Endothelial cell (in vitro differentiated cells): ENCODE results near the gene PRPS1. TPM values are rescaled to one million over a fixed set of nuclear protein-coding genes. Genes with fewer than 3 reads are reported as not detected.

ENCODE experiments used
- DNase-seq: peaks from one replicate; pipeline ENCODE4 v3.0.0; 2021; ENCODE audit warnings: low spot score
- H3K27ac Mint-ChIP-seq: one replicate; pipeline ENCODE4 v1.8.0; 2021; ENCODE audit warnings: mixed read lengths, inconsistent platforms; ENCODE audit not compliant: unreplicated experiment
- H3K27me3 Mint-ChIP-seq: one replicate; pipeline ENCODE4 v1.8.0; 2021; ENCODE audit warnings: mild to moderate bottlenecking, moderate library complexity, mixed read lengths, inconsistent platforms; ENCODE audit not compliant: unreplicated experiment
- H3K36me3 Mint-ChIP-seq: one replicate; pipeline ENCODE4 v1.8.0; 2021; ENCODE audit warnings: mild to moderate bottlenecking, low read depth, mixed read lengths, inconsistent platforms; ENCODE audit not compliant: unreplicated experiment
- H3K4me1 Mint-ChIP-seq: one replicate; pipeline ENCODE4 v1.8.0; 2021; ENCODE audit warnings: mild to moderate bottlenecking, mixed read lengths, inconsistent platforms; ENCODE audit not compliant: unreplicated experiment
- H3K4me3 Mint-ChIP-seq: one replicate; pipeline ENCODE4 v1.8.0; 2021; ENCODE audit warnings: mild to moderate bottlenecking, mixed read lengths, inconsistent platforms; ENCODE audit not compliant: unreplicated experiment
- H3K9me3 Mint-ChIP-seq: one replicate; pipeline ENCODE4 v1.8.0; 2021; ENCODE audit warnings: mixed read lengths, inconsistent platforms; ENCODE audit not compliant: unreplicated experiment
- CTCF ChIP-seq: fragments of 200-600 bp; sonication (generic); IDR thresholded peaks from one replicate; pipeline ENCODE4 v1.5.0; 2021; ENCODE audit warnings: antibody characterized with exemption; ENCODE audit not compliant: unreplicated experiment
- long read RNA-seq: library from polyadenylated mRNA; unstranded; transcript quantifications from one replicate; pipeline ENCODE4 v2.0.0, GENCODE V29; 2020; ENCODE audit not compliant: unreplicated experiment
- total RNA-seq: library from RNA; stranded (reverse); fragmentation: NEBNext Ultra II Directional; extraction: Animal tissue kit (Norgen Biotek cat#: 25700); gene quantifications from one replicate; pipeline ENCODE4 v1.2.1, GENCODE V29; 2021; ENCODE audit not compliant: unreplicated experiment

The PRPS1 gene
- 41.0 TPM for total RNA-seq
- long read RNA-seq, transcript PRPS1-204 (7 exons, 2,152 nt): major isoform, 8 of 8 reads
- long read RNA-seq, partial matches to known transcripts: 0 of 8 reads
- long read RNA-seq, other reads (novel, unspliced or antisense): 0 of 8 reads

- Mint-ChIP-seq H3K36me3 (no peaks in the 10 kb centered on the region), H3K27ac (peak within 1 kb of the TSS; percentile 82), H3K9me3 (no peaks in the 10 kb centered on the region), H3K4me3 (peak within 1 kb of the TSS; percentile 94), H3K27me3 (no peaks in the 10 kb centered on the region), H3K4me1 (peaks cover 7% of the 10 kb centered on the region)
- TF ChIP-seq CTCF: no peak
- DNase-seq: peak; percentile 76
These were observed at the start of gene PRPS1 for GRCh38 chrX:107627838-107628661. PRPS1 (plus strand) TSS chrX:107628510; CDS start chrX:107628629, 119 bp downstream.

DNA sequence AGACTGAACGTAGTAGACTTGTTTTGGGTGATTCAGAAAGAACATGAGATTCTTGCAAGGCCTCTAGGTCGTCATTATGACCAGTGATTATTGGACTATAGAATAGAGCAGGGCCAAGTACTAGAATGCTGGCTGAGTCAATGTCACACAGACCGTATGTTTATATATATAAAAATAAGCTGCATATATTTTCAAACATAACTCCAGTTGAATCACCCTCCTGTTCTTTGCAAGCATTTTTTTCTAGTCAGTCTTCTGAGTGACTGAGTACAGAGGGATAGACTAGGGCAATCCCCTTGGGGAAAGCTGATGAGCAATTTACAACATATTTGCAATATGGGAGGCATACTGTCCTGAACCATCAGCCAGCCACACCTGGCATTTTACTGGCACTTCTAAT lies 48.4 kb upstream of the PRPS1 start:
- Mint-ChIP-seq H3K27me3 (no peaks in the 10 kb centered on the region), H3K9me3 (no peaks in the 10 kb centered on the region), H3K4me1 (no peaks in the 10 kb centered on the region), H3K36me3 (no peaks in the 10 kb centered on the region), H3K27ac (no peak overlapping the region), H3K4me3 (no peak overlapping the region)
- DNase-seq: no peak
- TF ChIP-seq CTCF: no peak

GRCh38 chrX:107581923-107582322 lies 46.4 kb upstream of the PRPS1 start:
- no peak for TF ChIP-seq CTCF
- H3K27me3 Mint-ChIP-seq: no peaks in the 10 kb centered on the region
- no peaks in the 10 kb centered on the region for H3K4me1 Mint-ChIP-seq
- H3K4me3 Mint-ChIP-seq: no peak overlapping the region
- H3K27ac Mint-ChIP-seq: no peak overlapping the region
- no peaks in the 10 kb centered on the region for H3K36me3 Mint-ChIP-seq
- no peak for DNase-seq
- no peaks in the 10 kb centered on the region for H3K9me3 Mint-ChIP-seq

DNA sequence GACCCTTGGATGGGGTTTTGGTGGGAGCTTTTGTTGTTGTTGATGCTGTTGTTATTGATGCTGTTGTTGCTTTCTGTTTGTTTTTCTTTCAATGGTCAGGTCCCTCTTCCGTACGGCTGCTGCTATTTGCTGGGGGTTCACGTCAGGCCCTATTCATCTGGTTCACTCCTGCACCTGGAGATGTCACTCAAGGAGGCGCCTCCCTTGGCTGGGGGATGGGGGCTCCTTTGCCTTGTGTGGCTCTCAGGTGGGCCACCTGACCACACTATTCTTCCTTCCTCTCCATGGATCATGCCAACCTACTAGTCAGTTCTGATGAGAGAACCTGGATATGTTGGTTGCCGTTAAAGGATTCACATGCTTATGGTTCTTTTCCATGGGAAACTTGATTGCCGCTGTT lies 39.1 kb upstream of the PRPS1 start:
- no peak overlapping the region for H3K27ac Mint-ChIP-seq
- H3K36me3 Mint-ChIP-seq: no peaks in the 10 kb centered on the region
- H3K27me3 Mint-ChIP-seq: no peaks in the 10 kb centered on the region
- no peaks in the 10 kb centered on the region for H3K9me3 Mint-ChIP-seq
- H3K4me1 Mint-ChIP-seq: no peaks in the 10 kb centered on the region
- TF ChIP-seq CTCF: no peak
- H3K4me3 Mint-ChIP-seq: no peak overlapping the region
- DNase-seq: no peak

DNA sequence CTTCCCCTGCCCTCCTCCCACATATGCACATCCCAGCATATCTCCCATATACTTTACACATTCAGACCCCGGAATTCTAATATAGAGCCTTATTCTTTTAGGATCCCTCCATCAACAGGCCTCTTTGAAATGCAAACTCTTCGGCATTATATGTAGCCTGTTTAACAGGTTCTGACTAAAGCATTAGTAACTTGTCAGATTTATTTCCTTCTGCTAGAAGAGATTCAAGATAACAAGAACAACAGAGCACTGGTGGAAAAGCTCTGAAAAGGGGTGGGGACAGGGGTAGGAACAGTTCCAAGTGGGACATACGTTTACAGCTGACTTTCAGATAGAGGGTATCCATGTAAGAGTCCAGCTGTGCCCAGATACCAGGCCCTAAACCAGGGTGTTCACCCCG lies 31.7 kb upstream of the PRPS1 start:
- no peaks in the 10 kb centered on the region for H3K4me1 Mint-ChIP-seq
- H3K27ac Mint-ChIP-seq: no peak overlapping the region
- no peaks in the 10 kb centered on the region for H3K36me3 Mint-ChIP-seq

More for the DNA sequence above, 31.7 kb upstream of the PRPS1 start:
- Mint-ChIP-seq H3K4me3 (no peak overlapping the region), H3K9me3 (no peaks in the 10 kb centered on the region), H3K27me3 (no peaks in the 10 kb centered on the region)
- no peak for TF ChIP-seq CTCF
- no peak for DNase-seq
